ENCODE results near the gene BCL6B.
"Not testable (repeated sequence)": the region's sequence is repeated elsewhere in the genome, so short reads cannot be mapped to it uniquely, and the experiment has no call there.

Gene BCL6B

DNA sequence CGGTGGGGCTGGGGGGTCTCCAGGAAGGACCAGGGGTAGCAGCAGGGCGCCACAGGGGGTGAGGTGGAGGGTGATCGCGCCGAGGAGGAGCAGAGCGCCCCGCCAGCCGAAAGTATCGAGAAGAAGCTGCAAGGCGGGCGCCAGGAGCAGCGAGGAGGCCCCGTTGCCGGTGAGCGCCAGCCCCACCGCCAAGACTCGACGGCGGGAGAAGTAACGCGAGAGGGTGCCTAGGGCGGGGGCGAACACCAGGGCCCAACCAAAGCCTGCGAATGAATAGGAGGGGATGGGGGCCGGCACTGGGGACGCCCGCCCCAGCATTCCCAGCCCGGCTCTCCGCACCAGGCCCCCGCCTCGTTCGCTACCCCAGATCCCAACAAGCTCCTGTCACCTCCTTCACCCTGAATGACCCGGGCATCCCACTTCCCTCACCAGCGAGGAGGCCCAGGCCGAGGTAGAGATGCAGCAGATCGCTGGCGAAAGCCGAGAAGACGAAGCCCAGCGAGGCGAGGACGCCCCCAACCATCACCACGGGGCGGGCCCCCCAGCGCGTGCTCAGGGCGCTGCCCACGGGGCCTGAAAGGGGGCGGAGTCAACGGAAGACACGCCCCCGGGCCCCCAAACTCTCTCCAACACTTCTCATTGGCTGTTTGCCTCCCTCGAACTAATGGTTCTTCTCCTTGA lies 19.8 kb downstream of the BCL6B start:
- H3K4me3 ChIP-seq (ENCODE audit: low read depth, low read length): peak overlapping the region; percentile 3
- CTCF ChIA-PET: interaction anchor here (1.0 to 12.6 kb wide), 9 partner anchors 9 to 254 kb away, joined by 3 to 156 read pairs (median 7); partner anchors contain the start of gene ASGR1
- POLR2A ChIA-PET: no interaction called here
- no peak for DNase-seq (ENCODE audit: low read depth, low spot score)
- TF ChIP-seq, protein P1, sequence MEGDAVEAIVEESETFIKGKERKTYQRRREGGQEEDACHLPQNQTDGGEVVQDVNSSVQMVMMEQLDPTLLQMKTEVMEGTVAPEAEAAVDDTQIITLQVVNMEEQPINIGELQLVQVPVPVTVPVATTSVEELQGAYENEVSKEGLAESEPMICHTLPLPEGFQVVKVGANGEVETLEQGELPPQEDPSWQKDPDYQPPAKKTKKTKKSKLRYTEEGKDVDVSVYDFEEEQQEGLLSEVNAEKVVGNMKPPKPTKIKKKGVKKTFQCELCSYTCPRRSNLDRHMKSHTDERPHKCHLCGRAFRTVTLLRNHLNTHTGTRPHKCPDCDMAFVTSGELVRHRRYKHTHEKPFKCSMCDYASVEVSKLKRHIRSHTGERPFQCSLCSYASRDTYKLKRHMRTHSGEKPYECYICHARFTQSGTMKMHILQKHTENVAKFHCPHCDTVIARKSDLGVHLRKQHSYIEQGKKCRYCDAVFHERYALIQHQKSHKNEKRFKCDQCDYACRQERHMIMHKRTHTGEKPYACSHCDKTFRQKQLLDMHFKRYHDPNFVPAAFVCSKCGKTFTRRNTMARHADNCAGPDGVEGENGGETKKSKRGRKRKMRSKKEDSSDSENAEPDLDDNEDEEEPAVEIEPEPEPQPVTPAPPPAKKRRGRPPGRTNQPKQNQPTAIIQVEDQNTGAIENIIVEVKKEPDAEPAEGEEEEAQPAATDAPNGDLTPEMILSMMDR (IDR thresholded peaks at IDR 0.05; ENCODE audit: insufficient read depth, low read length, missing control alignments): no peak

DNA sequence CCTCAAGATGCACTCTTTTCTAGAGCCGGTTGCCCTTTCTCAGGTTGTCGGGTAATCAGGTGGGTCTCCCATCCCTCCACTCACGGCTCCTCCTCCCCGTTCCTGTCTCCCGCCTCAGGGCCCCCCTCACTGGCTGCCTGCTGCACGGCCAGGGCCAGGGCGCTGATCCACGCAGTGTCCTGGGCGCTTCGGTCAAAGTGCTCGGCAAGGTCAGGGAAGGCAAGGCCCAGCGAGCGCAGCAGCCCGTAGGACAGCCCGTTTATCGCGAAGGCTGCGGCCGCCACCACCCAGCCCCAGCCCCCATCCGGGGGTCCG lies 20.3 kb downstream of the BCL6B start:
- H3K4me3 ChIP-seq (ENCODE audit: low read depth, low read length): peak overlapping the region; percentile 46
- ChIA-PET CTCF (interaction anchor here (1.0 to 12.6 kb wide), 7 partner anchors 9 to 255 kb away, joined by 4 to 465 read pairs (median 22); partner anchors contain the start of gene ASGR1), POLR2A (no interaction called here)
- TF ChIP-seq, protein P1 (IDR thresholded peaks at IDR 0.05; ENCODE audit: insufficient read depth, low read length, missing control alignments): no peak
- DNase-seq (ENCODE audit: low read depth, low spot score): no peak

DNA sequence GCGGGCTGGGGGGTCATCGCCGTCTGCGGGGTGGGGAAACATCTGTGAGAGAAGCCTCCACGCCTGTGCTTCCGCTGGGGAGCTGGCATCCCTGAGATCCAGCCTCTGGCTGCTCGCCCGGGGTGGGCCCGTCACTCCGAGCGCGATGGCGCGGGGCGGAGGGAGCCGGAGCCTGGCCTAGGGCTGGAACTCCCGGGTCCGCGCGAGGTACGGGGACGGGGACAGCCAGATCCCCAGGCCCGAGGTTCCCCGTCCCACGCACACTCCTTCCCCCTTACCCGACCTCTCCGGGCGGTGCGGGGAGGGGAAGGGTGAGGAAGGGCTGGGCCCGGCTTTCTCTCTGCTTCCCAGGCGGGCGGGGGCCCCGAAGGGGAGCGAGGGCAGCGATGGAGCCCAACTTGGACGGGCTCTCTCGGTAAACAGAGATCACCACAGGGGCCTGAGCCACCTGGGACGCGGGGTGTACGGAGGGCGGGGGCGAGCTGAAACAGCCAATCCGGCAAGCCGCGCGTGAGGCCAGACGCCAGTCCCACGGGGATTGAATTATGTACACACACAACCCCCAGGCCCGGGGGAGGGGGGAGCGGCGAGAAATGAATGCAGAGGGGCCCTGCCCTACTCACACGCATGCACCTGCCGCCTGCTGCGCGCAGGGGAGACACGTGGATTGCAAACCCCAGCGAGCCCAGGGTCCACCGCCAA lies 20.8 kb downstream of the BCL6B start, which contains the start of gene SLC16A11:
Gene SLC16A11, minus strand, starts transcription at position 596 of the 702 bp plus-strand sequence. Its CDS starts 579 bp downstream, at position 17.
- TF ChIP-seq, protein P1 (IDR thresholded peaks at IDR 0.05; ENCODE audit: insufficient read depth, low read length, missing control alignments): no peak
- ChIA-PET CTCF (interaction anchor here (0.6 to 12.6 kb wide), 6 partner anchors 8 to 300 kb away, joined by 3 to 465 read pairs (median 52); partner anchors contain the start of gene ASGR1), POLR2A (no interaction called here)
- H3K4me3 ChIP-seq (ENCODE audit: low read depth, low read length): peak within 1 kb of the TSS; percentile 46
- DNase-seq (ENCODE audit: low read depth, low spot score): no peak

DNA sequence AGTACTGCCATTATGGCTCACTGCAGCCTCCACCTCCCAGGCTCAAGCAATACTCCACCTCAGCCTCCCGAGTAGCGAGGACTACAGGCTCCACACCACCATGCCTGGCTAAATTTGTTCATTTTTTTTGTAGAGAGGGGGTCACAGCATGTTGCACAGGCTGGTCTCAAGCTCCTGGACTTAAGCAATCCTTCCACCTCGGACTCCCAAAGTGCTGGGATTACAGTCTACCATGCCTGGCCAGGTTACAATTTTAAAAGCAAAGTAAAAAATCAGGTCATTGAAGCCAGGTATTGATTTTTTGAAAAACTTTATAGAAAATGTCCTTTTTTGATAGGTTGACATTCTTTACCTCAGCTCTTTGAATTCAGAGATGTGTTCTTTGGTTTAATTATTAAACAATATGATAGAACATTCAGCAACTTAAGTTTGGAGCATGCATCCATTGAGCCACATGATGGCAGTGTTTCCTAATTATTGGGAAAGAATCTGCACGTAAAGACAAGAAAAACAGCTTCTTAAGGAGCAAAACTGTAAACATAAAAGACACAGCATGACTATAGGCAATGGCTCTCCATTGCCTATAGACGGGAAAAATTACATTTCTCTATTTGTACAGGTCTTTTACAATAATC lies 22.8 kb downstream of the BCL6B start:
- POLR2A ChIA-PET: interaction anchor here (0.6 to 1.9 kb wide), 4 partner anchors 10 to 439 kb away, joined by 3 to 5 read pairs (median 4); partner anchors contain the start of genes ACADVL, DLG4 and SLC16A13
- no peak overlapping the region for H3K4me3 ChIP-seq (ENCODE audit: low read depth, low read length)
- TF ChIP-seq, protein P1 (IDR thresholded peaks at IDR 0.05; ENCODE audit: insufficient read depth, low read length, missing control alignments): peak; percentile 51
- CTCF ChIA-PET: interaction anchor here (0.6 to 12.6 kb wide), 74 partner anchors 8 to 1012 kb away, joined by 3 to 465 read pairs (median 4); partner anchors contain the start of genes ACADVL, ASGR1, CLEC10A and DLG4
- DNase-seq (ENCODE audit: low read depth, low spot score): peak; percentile 44

DNA sequence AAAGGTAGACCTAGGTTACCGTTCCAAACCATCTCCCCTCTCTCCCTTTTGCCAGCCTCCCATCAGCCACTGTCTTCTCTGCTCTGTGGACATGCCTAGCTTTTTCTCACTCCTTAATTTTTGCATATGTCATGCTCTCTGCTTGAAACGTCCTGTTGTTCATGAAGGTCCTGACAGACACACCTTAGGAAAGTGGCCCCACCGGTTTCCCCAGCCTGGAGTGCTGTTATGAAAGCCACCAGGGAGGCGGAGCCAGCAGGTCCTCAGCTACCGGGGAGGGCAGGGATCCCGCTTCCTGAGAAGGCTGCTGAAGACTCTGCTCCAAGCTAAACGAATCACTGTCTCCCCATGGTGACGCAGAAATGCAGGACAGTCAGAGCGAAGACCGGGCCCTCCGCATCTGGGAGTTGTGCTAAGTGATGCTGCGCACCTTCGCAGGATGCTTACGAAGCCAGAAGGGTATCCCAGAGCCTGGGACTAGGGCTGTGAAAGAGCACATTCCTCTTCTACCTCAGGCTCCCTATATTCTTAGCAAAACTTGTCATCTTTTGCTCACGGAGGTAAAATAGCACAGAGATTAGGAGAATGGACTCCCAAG lies 23.4 kb downstream of the BCL6B start:
- POLR2A ChIA-PET: interaction anchor here (0.5 to 1.9 kb wide), 4 partner anchors 10 to 175 kb away, joined by 3 to 5 read pairs (median 4); partner anchors contain the start of genes ACADVL, DLG4 and SLC16A13
- no peak for DNase-seq (ENCODE audit: low read depth, low spot score)
- TF ChIP-seq, protein P1 (IDR thresholded peaks at IDR 0.05; ENCODE audit: insufficient read depth, low read length, missing control alignments): no peak
- H3K4me3 ChIP-seq (ENCODE audit: low read depth, low read length): no peak overlapping the region
- CTCF ChIA-PET: interaction anchor here (0.6 to 12.6 kb wide), 61 partner anchors 8 to 995 kb away, joined by 3 to 465 read pairs (median 4); partner anchors contain the start of genes ACADVL, ASGR1, DLG4 and SENP3

DNA sequence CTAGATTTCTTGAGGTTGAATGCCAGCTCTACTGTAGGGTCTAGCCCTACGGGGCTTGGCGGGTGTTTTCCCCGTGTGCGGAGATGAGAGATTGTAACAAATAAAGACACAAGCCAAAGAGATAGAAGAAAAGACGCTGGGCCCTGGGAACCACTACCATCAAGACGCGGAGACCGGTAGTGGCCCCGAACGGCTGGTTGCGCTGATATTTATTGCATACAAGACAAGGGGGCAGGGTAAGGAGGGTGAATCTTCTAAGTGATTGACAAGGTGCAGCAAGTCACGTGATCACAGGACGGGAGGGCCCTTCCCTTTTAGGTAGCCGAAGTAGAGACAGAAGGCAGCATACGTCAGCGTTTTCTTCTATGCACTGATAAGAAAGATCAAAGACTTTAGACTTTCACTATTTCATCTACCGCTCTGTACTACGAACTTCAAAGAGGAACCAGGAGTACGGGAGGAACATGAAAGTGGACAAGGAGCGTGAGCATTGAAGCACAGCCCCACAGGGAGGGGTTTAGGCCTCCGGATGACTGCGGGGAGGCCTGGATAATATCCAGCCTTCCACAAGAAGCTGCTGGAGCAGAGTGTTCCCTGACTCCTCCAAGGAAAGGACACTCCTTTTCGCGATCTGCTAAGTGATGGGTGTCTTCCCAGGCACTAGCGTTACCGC lies 24.0 kb downstream of the BCL6B start:
- DNase-seq (ENCODE audit: low read depth, low spot score); H3K4me3 ChIP-seq (ENCODE audit: low read depth, low read length): not testable (repeated sequence)
- CTCF ChIA-PET: interaction anchor here (0.7 to 12.6 kb wide), 28 partner anchors 8 to 640 kb away, joined by 3 to 465 read pairs (median 6); partner anchors contain the start of genes ASGR1, SENP3, SOX15 and TP53
- POLR2A ChIA-PET: interaction anchor here (0.5 kb wide), 1 partner anchor 150 kb away, joined by 3 read pairs; no protein-coding TSS in a partner anchor

Data from AG04449 (cell line).